Testis (tissue), 5 donors: Measurements from ENCODE around the gene CD109. TPM values are rescaled to one million over a fixed set of nuclear protein-coding genes. Genes with fewer than 3 reads are reported as not detected.

Experiments used
- DNase-seq: peaks from one replicate; pipeline ENCODE4 v3.0.0-alpha.2; 2019
- H3K27ac ChIP-seq, 2 donors: fragments of 200-600 bp; sonication (generic); one replicate each; pipeline ENCODE4 v1.5.1; 2019
- H3K27me3 ChIP-seq: fragments of 200-600 bp; sonication (generic); one replicate; pipeline ENCODE4 v1.5.1; 2019
- H3K36me3 ChIP-seq: fragments of 200-600 bp; sonication (generic); one replicate; pipeline ENCODE4 v1.5.1; 2017; ENCODE audit warnings: low read depth; ENCODE audit errors: missing control alignments
- H3K4me1 ChIP-seq: fragments of 200-600 bp; sonication (generic); one replicate; pipeline ENCODE4 v1.5.1; 2019
- H3K4me3 ChIP-seq, 2 donors: fragments of 200-600 bp; sonication (generic); one replicate each; pipeline ENCODE4 v1.5.1; 2017 to 2019
- H3K9me3 ChIP-seq: fragments of 200-600 bp; sonication (generic); one replicate; pipeline ENCODE4 v1.5.1; 2017
- POLR2A ChIP-seq: fragments of 450-650 bp; IDR thresholded peaks from one replicate; pipeline ENCODE4 v1.6.1; 2017; ENCODE audit warnings: antibody characterized with exemption, mild to moderate bottlenecking, moderate library complexity
- WGBS, 2 donors: methylation state at CpG; one replicate each; pipeline ENCODE4 v1.1.5; 2018; 5-methylcytosine and 5-hydroxymethylcytosine counted together
- intact Hi-C: fragments of 100-400 bp; cut with DNase I; formaldehyde crosslinking; loops from one replicate; pipeline ENCODE4 v1.15.1; 2023; ENCODE audit warnings: low total_unique reads
- long read RNA-seq, 2 donors: transcript quantifications; one replicate each; lab custom pipeline, GENCODE V29; 2026
- polyA plus RNA-seq: library from polyadenylated mRNA; stranded (reverse); fragments of 350-450 nt; fragmentation: Illumina TruSeq; extraction: RNeasy Lipid Tissue Mini Kit (QIAGEN cat#74804); gene quantifications from one replicate; pipeline ENCODE4 v1.2.3, GENCODE V29; 2014; ENCODE audit warnings: low read depth, low replicate concordance; ENCODE audit not compliant: insufficient read depth
- total RNA-seq, 2 donors: library from RNA; depleted of rRNA; stranded (reverse); fragments of >200 nt; gene quantifications; one replicate each; pipeline ENCODE4 v1.2.3, GENCODE V29; 2016
- TF ChIP-seq, protein P1 (sequence below), 3 experiments: fragments of 450-650 bp in 2 of 3; fragments of 200-600 bp in 1 of 3; sonication (generic) in 1 of 3; IDR thresholded peaks; one replicate each; pipeline ENCODE4 v1.5.1; 2016 to 2019; ENCODE audit warnings: antibody characterized with exemption in 3 of 3, mild to moderate bottlenecking in 2 of 3, moderate library complexity in 1 of 3

The CD109 gene
- total RNA-seq (1 to 10 TPM; 4.0 to 5.4 TPM), polyA plus RNA-seq (7.0 TPM)
- long read RNA-seq, donor 1: 0 reads
- long read RNA-seq, donor 2: 0 reads

DNA sequence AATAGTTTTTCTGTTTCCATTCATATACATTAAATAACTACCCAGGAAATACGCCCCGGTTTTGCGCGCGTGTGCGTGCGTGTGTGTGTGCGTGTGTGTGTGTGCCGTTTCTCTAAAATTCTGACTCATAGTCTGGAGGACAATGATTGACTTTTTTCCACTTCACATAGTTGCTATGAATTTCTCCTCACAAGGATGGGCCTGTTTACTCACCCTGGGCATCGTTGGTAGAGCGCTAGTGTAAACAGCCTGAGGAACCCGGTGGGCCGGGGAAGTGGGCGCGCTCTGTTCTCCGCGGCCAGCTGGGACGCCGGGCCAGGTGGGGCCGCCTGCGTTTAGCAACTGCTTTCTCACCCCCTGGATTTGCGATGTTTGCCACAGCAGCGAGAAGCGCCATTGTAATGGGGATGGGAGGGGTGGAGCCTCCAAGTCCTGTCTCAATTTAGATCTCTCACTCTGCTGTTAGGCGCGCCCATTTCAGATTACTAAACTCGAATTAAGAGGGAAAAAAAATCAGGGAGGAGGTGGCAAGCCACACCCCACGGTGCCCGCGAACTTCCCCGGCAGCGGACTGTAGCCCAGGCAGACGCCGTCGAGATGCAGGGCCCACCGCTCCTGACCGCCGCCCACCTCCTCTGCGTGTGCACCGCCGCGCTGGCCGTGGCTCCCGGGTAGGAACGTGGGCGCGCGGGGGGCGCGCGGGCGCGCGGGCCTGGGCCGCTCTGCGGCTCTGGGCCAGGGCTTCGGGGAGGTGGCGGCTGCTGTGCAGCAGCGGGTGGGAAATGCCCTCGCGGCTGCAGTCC is at the start of gene CD109:
CD109 (plus strand) TSS at position 585 of the 803 bp plus-strand sequence; CDS start at position 598, 13 bp downstream.
- H3K4me3 ChIP-seq: peak within 1 kb of the TSS; percentile 53 to 65
- H3K27me3 ChIP-seq: no peaks in the 10 kb centered on the region
- H3K4me1 ChIP-seq: no peaks in the 10 kb centered on the region
- H3K27ac ChIP-seq: peak within 1 kb of the TSS in 1 of 2 donors; percentile 28
- DNase-seq: peak; percentile 40
- no peaks in the 10 kb centered on the region for H3K9me3 ChIP-seq
- WGBS, 2 donors: 6 to 11% methylated on average over 27 to 43 of the region's 61 CpGs
- intact Hi-C loops: no loop called here
- no peak for TF ChIP-seq POLR2A
- TF ChIP-seq, protein P1, sequence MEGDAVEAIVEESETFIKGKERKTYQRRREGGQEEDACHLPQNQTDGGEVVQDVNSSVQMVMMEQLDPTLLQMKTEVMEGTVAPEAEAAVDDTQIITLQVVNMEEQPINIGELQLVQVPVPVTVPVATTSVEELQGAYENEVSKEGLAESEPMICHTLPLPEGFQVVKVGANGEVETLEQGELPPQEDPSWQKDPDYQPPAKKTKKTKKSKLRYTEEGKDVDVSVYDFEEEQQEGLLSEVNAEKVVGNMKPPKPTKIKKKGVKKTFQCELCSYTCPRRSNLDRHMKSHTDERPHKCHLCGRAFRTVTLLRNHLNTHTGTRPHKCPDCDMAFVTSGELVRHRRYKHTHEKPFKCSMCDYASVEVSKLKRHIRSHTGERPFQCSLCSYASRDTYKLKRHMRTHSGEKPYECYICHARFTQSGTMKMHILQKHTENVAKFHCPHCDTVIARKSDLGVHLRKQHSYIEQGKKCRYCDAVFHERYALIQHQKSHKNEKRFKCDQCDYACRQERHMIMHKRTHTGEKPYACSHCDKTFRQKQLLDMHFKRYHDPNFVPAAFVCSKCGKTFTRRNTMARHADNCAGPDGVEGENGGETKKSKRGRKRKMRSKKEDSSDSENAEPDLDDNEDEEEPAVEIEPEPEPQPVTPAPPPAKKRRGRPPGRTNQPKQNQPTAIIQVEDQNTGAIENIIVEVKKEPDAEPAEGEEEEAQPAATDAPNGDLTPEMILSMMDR (IDR thresholded peaks at IDR 0.05): no peak
- no peaks in the 10 kb centered on the region for H3K36me3 ChIP-seq

GRCh38 chr6:73648166-73648565 is 47.8 kb upstream of the CD109 start:
- H3K27ac ChIP-seq: no peak overlapping the region
- no peaks in the 10 kb centered on the region for H3K27me3 ChIP-seq
- H3K4me1 ChIP-seq: peaks cover 8% of the 10 kb centered on the region
- no peak for DNase-seq
- H3K36me3 ChIP-seq: no peaks in the 10 kb centered on the region
- no peak for TF ChIP-seq POLR2A
- TF ChIP-seq, protein P1 (IDR thresholded peaks at IDR 0.05): no peak
- intact Hi-C loops: no loop called here
- no peaks in the 10 kb centered on the region for H3K9me3 ChIP-seq
- no peak overlapping the region for H3K4me3 ChIP-seq

GRCh38 chr6:73649783-73650182 is 46.2 kb upstream of the CD109 start:
- 61 to 84% methylated on average over 4 of the region's 4 CpGs for WGBS, 2 donors
- no peaks in the 10 kb centered on the region for H3K27me3 ChIP-seq
- H3K4me3 ChIP-seq: no peak overlapping the region
- TF ChIP-seq, protein P1 (IDR thresholded peaks at IDR 0.05): no peak
- TF ChIP-seq POLR2A: no peak
- H3K4me1 ChIP-seq: peaks cover 12% of the 10 kb centered on the region
- intact Hi-C loops: no loop called here
- no peak for DNase-seq
- no peak overlapping the region for H3K27ac ChIP-seq
- no peaks in the 10 kb centered on the region for H3K36me3 ChIP-seq
- H3K9me3 ChIP-seq: no peaks in the 10 kb centered on the region

GRCh38 chr6:73652637-73653570 is 43.1 kb upstream of the CD109 start:
- peak overlapping the region; percentile 99 to 100 for H3K4me3 ChIP-seq
- peaks cover 13% of the 10 kb centered on the region for H3K4me1 ChIP-seq
- no peaks in the 10 kb centered on the region for H3K9me3 ChIP-seq
- DNase-seq: peak; percentile 77
- H3K27ac ChIP-seq: peak overlapping the region; percentile 93 to 95
- WGBS, 2 donors: 3 to 5% methylated on average over 18 to 31 of the region's 32 CpGs
- intact Hi-C loops: no loop called here
- no peaks in the 10 kb centered on the region for H3K36me3 ChIP-seq
- TF ChIP-seq, protein P1 (IDR thresholded peaks at IDR 0.05): peak in 1 of 3 experiments; percentile 27
- no peak for TF ChIP-seq POLR2A
- H3K27me3 ChIP-seq: no peaks in the 10 kb centered on the region
